Cerebellar cortex (tissue), 1 donor: ENCODE results near the gene PRRC2A.
"Not testable (repeated sequence)": the region's sequence is repeated elsewhere in the genome, so short reads cannot be mapped to it uniquely, and the experiment has no call there.

ENCODE experiments used
- DNase-seq: peaks from one replicate; pipeline ENCODE4 v3.0.0-alpha.2; 2015; ENCODE audit warnings: low spot score

The PRRC2A gene

DNA sequence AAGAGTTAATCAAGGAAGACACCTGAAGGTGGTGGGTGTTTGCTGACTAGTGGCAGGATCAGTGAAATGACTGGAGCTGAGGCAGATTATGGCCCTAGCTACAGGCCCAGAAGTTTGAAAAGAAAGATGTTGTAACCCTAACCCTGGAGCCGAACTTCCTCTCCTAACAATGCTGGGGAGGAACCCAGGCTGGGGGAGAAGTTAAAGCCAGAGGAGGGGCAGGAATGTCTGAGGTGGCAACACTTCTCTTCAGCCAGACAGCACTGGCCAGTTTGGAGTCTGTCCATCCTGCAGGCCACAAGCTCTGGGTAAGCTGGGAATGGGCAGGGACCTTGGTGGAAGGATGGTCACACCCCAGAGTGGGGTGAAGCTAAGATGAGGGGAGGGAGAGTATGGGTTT lies 34.5 kb upstream of the PRRC2A start, which contains the start of gene LST1:
TSS of gene LST1 (plus strand) at position 270 of the 400 bp plus-strand sequence. CDS start 1,023 bp downstream, outside the sequence.
- DNase-seq, result no peak

DNA sequence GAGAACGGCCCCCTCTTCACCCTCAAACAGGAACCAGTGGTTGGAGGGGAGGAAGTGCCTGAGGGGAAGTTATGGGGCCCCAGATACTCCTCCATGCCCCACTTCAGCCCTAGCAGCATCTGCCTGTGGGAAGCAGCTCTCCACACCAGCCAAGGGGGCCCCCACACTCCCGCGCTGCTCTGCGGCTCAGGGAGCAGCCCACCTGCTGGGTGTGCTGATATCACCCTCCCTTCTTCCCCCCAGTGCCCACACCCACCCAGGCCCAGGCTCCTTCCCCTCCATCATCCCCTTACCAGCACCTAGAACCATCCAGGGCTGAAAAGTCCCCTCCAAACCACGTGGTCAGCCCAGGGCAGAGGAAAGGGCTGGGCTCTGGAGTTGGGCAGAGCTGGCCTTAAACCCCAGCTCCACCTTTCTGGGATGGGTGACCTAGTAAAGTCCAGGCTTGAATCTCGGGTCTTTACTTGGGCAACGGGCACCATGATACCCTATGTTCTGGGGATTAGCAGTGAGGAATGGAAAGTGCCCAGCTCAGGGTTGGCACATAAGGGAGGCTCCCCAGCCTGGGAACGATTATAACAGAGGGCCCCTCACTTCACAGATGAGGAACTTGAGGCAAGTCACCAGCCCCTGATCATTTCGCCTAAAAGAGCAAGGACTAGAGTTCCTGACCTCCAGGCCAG lies 33.8 kb upstream of the PRRC2A start:
- no peak for DNase-seq

DNA sequence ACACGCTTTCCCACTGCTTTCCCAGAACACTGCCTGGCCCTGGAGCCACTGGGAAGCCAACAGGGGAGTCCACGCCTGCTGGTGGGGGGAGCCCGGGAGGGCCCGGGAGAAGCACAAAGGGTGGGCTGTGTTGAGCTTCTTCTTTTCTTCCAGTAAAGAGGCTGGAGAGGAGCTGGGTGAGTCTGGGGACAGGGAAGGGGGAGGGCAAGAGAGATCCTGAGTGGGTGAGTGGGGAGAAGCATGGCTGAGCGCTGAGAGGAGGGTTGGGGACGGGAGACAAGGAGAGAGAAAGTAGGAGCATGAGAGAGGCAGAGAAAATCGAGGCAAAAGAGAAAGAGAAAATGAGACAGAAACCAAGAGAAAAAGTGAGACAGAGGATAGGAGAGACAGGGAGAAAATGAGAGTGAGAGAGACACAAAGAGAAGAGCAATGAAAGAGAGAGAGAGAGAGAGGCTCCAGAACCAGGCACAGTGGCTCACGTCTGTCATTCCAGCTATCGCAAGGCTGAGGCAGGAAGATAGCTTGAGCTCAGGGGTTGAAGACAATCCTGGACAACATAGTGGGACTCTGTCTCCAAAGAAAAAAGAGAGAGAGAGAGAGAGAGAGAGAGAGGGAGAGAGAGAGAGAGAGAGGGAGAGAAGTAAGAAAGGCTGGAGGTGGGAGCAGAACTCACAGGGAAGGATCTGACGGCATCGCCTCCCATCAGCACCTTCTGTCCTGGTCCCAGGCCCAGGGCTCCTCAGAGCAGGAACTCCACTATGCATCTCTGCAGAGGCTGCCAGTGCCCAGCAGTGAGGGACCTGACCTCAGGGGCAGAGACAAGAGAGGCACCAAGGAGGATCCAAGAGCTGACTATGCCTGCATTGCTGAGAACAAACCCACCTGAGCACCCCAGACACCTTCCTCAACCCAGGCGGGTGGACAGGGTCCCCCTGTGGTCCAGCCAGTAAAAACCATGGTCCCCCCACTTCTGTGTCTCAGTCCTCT lies 32.4 kb upstream of the PRRC2A start:
- no peak for DNase-seq

DNA sequence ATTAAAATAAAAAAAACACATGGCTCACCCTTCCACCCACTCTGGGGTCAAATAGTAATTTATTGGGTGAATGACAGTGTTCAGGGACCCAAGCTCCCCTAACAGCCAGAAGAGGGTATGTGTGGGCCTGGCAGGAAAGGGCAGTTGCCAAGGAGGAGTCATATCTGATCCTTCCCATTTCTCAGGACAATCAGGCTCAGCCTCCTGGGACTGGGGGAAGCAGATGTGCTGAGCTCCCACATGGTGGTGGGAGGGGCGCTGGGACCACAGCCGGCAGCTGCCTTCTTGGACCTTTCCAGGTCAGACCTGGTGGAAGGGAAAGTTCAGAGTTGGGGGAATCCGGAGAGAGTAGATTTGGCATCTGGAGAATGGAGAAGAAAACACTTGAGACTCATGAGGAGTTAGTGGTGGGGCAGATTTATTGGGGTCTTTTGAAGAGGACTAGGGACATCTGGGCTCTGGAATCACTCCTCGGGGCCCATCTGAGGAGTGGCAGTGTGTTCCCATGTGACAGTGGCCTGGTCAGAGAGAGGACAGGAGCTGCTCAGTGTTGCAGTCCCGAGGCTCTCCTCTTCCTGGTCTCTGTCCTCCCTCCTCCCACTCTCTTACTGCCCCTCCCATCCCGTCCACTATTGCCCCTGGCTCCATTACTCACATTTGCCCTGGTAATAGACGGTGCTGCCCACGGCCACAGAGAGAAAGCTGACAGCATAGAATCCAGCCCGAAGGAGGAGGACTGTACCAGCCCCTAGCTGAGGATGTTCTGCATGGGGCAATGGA lies 31.5 kb upstream of the PRRC2A start:
- no peak for DNase-seq

DNA sequence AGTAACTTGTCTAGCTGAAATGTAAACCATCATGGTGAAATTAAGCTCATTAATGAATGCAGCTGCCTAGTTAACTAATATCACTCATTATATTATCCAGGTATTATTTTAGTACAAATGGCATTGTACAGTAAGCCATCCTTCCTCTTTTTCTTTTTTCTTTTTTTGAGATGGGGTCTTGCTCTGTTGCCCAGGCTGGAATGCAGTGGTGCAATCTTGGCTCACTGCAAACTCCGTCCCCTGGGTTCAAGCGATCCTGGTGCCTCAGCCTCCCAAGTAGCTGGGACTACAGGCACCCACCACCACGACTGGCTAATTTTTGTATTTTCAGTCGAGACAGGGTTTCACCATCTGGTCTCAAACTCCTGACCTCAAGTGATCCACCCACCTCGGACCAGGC lies 29.8 kb upstream of the PRRC2A start:
- DNase-seq, result not testable (repeated sequence)

DNA sequence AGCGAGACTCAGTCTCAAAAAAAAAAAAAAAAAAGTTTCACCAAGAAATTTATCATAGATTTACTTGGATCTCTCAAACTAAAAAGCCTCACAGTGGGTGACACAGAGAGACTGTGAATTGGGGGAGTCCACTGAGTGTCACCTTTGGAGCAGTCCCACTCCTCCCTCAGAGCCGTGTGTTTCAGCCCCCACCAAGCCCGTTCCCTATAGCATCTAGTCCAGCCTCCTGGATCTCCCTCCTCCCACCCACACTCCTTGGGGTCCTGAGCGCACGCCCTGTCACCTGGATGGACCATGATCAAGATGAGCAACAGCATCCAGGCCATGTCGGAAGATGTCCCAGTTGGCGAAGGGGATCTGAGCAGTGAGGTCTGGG lies 28.1 kb upstream of the PRRC2A start:
- no peak for DNase-seq

DNA sequence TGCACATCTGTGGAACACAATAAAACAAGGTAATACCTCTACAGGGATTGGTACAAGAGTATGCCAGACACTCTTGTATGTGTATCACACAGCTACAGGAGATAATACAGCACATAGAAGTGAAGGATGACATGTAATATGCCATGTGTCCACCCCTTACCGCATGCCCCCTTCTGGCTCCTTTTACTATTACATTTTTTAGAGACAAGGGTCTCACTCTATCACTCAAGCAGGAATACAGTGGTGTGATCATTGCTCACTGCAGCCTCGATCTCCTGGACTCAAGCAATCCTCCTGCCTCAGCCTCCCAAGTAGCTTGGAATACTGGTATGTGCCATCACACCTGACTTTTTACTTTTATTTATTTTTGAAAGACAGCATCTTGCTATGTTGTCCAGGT lies 23.5 kb upstream of the PRRC2A start:
- no peak for DNase-seq

DNA sequence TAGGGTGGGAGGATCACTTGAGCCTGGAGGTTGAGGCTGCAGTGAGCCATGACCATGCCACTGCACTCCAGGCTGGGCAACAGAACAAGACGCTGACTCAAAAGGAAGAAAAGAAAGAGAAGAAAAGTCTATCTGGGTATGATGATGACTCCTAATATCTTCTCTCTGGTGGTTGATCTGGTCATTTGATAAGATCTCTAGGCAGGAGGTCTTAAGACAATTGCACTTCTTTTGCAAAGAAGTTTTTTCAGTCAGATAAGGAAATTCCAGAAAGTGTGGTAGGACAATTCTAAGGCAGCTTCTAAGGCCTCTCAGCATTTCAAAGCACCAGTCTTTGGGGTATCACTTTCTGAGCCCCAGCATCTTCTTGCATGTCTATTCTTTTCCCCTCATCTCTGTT lies 13.2 kb upstream of the PRRC2A start:
- DNase-seq, result no peak

DNA sequence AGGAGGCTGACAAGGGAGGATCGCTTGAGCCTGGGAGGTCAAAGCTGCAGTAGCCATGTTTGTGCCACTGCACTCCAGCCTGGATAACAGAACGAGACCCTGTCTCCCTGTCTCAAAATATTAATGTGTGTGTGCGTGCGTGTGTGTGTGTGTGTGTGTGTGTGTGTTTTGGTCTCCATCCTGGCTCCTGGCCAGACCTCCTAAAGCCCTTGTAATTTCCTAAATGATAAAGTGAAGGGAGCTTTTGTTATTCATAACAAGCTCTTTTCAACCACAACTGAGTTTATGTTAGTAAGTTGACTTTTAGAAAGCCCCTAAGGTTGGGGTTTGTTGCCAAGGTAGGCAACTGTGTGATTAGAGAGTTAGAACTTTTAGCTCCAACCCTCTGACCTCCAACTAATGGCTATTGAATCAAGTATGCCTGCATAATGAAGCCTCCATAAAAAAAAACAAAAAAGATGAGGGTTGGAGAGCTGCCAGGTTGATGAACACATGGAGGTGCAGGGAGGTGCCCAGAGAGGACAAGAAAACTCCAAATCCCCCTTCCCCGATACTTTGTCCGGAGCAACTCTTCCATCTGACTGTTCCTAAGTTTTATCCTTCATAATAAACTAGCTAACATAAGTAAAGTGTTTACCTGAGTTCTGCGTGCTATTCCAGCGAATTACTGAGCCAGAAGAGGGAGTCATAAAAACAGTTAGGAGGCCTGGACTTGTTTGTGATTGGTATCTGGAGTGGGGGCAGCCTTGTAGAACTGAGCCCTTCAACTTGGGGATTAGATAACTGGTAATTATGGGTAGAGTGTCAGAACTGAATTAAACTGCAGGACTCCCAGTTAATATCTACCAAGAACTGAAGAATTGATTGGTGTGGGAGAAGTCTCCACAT lies 10.8 kb upstream of the PRRC2A start:
- DNase-seq, result no peak

DNA sequence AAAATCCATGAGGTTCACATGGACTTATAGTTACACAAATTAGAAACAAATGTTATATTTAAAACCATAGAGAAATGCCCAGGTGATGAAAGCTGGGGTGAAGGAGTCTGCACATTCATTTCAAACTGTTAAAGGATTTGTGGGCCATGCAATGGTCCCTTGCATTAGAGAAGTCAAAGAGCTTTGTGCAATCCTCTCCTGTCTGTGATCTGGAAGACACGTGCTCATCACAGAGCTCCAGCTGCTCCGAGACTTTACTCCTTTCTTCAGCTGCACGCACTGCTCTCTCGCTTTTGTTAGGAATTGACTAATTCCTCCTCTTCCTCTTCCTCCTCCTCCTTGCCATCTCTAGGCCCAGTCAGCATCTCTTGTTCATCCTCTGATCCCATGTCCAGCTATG lies 9.5 kb upstream of the PRRC2A start:
- peak; percentile 42 for DNase-seq

DNA sequence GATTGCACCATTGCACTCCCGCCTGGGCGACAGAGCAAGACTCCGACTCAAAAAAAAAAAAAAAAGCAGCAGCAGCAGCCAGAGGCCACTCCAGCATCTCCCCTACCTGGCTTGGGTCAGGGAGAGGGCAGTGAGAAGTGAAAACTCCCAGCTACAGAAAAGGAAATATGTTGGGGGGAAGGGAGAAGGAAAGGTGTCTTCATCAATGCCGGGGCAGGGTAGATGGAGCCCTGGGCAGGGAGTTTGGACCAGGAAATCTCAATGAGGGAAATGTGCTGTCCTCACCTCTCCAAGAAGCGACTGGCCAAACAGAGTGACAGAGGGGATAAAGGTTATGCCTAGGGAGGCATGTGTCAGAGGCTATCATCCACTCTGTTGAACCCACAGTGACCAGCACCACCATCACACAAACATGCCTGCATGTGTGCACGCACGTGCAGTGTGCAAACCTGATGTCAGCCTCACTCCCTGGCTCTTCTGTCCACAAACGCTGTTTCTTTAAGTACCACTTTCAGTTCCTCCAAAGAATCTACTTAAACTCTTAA lies 6.4 kb upstream of the PRRC2A start:
- no peak for DNase-seq

DNA sequence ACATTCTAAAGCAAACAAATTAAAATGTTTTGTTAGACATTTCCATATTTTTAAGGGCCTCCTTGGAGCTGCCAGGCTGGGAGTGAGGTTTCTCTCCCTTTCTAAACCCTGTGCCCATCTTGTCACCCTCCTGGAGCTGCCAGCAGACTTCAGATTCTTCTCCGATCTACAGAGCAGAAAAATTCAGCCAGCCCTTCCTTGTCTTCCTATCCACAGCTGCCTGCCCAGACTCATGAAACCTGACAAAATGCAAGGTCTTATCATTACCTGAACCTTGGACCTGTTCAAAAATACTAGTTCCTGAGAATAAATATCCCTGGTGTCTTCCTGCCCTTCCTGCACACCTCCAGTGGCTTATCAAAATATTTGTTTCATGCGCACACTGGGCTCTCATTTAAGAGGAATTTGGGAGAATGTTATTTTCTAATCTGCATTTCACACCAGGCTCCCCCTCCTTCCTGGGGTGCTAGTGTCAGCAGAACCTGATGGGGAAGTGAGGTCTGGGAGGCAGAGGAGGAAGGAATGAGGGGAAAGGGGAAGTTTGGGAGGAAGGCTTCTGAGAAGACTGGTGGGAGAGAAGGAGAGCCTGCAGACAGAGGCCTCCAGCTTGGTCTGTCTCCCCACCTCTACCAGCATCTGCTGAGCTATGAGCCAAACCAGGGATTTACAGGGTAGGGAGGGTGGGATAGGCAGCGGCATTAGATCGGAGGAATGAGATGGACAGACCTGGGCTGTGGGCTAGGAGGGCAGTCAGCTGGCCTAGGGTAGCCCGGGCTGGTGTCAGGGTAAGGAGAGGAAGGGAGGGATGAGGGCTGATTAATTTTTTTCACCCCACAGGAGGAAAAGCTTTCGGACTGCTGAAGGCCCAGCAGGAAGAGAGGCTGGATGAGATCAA lies 5.6 kb upstream of the PRRC2A start, which contains the start of gene AIF1:
TSS of gene AIF1 (plus strand) at position 551 of the 895 bp plus-strand sequence. CDS start at position 647, 96 bp downstream.
- no peak for DNase-seq

DNA sequence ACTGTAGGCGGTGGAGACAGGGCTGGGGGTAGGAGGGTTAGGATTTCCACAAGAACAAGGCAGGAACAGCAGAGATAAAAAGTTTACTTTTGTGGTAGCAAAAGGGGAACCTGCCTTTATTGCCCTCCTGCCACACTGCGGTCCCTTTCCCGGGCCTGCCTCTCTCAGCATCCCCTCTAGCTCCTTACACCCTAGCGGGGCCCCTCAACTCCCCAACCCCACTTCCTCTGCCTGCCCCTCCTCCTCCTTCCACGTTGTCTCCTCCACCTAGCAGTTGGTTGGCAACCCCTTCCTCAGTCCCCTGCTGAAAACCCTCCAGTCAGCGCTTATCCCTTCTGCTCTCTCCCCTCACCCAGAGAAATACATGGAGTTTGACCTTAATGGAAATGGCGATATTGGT lies 4.8 kb upstream of the PRRC2A start:
- DNase-seq, result no peak

DNA sequence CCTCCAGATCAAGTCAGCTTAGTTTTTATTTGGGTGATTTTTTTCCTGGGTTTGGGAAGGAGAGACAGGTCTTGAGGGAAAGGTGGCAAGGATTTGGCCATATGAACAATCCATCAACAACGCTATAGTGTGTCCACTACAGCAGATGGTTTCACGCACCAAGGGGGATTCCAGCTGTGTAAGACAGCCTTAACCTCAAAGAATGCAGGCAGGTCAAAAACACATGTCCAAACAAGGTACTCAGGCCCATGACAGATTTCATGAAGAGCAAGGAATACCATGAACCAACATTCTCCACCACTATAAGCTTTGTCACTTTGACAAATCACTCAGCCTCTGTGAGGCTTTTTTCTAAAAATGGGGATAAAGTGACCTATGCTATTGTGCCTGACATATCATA lies 3.5 kb upstream of the PRRC2A start:
- DNase-seq, result no peak

DNA sequence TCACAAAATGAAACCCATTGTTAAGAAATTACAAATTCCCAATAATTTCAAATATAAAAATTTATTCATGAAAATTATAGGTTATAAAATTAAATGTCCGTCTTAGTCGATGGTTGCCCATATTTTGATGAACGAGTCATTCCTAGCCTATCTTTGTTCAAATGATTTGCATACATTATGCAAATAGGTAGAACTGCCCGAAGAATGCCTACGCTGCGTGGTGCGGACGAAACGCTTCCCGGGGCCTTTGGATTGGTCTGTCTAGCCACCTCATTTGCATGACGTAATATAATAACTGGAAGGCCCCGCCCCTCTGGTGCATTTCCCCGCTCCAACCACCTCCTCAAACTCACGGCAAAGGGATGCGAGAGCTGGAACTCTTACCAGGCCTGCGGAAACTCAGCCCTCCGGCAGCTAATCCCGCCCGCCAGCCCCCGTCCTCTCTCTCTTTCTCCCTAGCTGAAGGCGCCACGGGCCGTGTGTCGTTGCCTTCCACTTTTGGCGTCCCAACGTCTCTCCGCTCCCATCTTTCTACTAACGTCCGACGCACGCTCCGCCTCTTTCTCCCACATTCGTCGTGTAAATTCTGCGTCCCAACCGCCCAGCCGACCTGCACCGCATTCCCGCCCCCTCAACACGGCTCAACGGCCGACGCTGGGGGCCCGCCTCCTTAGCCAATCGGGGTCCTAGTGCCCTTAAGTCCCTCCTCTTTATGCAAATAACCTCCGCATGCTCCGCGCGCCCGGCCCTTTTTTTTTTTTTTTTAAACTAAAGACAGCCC lies 520 bp upstream of the PRRC2A start:
- peak; percentile 100 for DNase-seq

DNA sequence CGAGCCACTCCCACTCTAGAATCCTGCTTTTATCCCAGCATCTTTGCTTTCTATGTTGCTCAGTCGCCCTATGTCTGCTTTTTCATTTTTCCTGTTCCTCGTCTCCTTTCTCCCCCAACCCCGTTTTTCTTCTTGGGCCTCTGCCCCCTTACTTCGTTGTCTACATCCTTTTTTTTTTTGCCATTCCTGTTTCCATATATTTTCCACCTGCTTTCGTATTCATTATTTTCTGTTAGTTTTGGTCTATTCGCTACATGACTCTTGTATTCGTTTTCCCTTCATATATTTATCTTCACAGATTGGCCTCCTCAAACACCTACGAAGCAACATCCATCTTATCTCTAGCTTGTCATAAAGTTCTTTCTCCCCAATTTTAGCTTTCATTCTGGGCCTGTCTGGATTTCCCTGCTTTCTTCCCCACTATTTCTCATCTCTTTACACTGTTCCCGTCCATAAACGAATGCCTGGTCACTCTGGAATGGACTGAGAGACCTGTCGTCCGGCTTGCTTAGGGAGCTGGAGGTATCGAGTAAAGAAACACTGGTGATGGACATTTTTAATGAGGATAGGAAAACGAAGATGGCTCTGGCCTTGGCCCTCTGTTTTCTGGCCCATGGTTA lies 915 bp downstream of the PRRC2A start:
- no peak for DNase-seq

DNA sequence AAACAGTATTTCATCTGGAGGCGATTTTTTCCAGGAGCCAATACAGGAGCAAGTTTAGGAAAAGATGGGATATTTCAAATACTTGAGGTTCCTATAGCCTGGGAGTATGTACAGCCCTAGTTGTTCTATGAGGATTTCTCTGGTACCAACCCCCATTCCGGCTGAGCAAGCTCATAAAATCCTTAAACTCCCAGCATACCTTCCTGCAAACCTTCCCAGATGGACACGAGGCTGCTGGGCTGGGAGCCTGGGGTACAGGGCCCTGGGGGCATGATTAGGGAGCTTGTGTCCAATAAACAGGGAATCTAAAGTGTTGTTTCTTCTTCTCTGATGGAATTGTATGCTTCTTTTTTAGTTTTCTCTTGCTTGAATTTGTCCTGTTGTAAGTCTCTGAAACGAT lies 1.5 kb downstream of the PRRC2A start:
- DNase-seq, result no peak

DNA sequence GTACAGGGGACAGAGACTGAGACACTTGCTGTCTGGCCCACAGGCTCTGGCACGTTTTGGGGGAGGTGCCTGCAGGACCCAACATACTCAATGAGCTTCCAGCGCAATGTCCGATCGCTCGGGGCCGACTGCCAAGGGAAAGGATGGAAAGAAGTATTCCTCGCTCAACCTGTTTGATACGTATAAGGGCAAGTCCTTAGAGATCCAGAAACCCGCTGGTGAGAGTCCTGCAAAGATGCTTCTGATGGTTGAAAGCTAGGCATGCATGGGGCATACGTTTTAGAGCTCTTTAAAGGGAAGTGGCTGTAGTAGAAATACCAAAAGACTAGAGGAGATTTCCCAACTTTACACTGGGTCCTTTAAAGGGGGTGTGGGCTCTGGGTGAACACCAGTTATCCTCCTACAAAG lies 2.2 kb downstream of the PRRC2A start:
- no peak for DNase-seq

DNA sequence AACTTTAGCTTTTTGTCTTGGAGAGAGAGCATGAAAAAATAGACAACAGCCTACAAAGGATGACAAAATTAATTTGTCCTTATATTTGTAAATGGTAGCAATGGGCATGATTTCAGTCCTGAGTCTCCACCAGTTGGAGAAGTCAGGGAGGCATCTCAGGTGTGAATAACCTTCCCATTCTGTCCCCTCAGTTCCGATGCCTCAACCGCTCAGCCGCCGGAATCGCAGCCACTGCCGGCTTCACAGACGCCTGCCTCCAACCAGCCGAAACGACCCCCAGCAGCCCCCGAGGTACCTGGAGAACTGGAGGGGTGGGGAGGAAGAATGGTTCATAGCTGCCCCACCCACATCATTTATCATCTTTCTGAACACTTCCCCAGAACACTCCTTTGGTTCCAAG lies 3.6 kb downstream of the PRRC2A start:
- DNase-seq, result no peak
